OCI-LY7 (cell line): ENCODE measurements around the gene NDUFV2.

Experiments
- EZH2phosphoT487 ChIP-seq: fragments of 200-600 bp; sonication (generic); IDR thresholded peaks from 2 replicates; pipeline ENCODE4 v1.6.1; 2018; ENCODE audit warnings: low read depth, borderline replicate concordance, mild to moderate bottlenecking, mixed run types, antibody characterized with exemption, low read length, moderate library complexity, mixed read lengths
- TF ChIP-seq, protein P1 (sequence below): fragments of 200-600 bp; sonication (generic); conservative IDR thresholded peaks from 2 replicates; pipeline ENCODE4 v1.5.1; 2014; ENCODE audit warnings: mild to moderate bottlenecking, antibody characterized with exemption, low read length, moderate library complexity, mixed read lengths

DNA sequence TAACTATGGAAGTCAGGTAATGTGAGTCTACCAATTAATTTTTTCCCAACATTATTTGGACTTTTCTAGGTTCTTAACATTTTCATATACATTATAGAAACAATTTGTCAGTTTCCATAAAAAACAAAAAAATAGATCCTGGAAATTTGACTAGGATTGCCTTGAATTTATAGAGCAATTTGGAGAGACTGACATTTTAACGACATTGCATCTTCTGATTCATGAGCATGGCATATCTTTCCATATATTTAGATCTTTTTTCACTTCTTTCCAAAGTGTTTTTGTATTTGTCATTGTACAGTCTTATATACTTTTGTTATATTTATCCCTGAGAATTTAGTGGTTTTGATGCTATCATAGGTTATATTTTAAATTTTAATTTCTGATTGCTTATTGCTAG, 76.1 kb downstream of the NDUFV2 start:
- TF ChIP-seq, protein P1, sequence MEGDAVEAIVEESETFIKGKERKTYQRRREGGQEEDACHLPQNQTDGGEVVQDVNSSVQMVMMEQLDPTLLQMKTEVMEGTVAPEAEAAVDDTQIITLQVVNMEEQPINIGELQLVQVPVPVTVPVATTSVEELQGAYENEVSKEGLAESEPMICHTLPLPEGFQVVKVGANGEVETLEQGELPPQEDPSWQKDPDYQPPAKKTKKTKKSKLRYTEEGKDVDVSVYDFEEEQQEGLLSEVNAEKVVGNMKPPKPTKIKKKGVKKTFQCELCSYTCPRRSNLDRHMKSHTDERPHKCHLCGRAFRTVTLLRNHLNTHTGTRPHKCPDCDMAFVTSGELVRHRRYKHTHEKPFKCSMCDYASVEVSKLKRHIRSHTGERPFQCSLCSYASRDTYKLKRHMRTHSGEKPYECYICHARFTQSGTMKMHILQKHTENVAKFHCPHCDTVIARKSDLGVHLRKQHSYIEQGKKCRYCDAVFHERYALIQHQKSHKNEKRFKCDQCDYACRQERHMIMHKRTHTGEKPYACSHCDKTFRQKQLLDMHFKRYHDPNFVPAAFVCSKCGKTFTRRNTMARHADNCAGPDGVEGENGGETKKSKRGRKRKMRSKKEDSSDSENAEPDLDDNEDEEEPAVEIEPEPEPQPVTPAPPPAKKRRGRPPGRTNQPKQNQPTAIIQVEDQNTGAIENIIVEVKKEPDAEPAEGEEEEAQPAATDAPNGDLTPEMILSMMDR = no peak
- no peak for TF ChIP-seq EZH2phosphoT487
